NCI-H2081 treated with DMSO at 0.1 percent for 48 hours (cell line): ENCODE results near the gene MGLL.
"Not testable (repeated sequence)": the region's sequence is repeated elsewhere in the genome, so short reads cannot be mapped to it uniquely, and the experiment has no call there.

Source experiments
- DNase-seq: peaks from one replicate; lab custom pipeline; 2025; lab: John Stamatoyannopoulos, UW

Gene MGLL

DNA sequence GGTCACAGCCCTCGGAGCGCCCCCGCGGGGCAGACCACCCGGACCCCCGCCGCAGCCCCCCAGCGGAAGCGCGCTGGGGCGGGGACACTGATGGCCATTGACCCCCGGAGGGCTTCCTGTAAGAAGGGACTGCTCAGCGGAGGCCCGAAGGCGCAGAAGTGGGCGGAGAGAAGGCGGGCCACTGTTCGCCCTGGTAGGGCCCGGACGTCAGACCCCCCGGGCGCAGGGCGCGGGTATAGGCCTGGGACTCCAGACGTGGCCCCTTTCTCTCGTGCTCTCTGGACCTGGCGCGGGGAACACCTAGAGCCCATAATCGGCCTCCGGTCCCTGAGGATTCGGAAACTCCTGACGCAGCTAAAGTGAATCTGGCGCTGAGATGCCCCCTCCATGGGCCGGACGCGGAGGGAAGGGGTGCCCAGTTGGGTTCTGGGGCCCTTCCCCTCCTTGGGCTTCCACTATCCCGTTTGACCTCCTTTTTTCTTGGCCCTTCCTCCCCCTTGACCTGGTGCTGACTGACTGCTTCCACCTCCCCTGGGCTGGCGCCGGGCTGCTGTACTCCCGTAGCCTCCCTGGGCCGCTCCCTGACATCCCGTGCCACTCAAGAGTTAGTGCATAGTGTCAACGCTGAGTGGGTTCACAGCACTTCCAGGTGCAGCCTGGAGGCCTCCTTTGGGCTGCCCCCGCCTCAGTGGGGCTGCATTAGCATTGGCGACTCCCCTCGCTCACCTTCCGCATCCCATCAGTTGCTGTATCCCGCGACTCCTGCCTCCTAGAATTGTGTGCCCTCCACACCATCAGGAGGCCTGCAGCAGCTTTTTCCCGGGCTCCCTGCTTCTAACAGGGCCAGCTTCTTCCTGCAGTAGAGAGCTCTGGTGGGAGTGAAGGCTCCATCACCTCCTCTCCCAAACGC is 148.9 kb downstream of the MGLL start:
- DNase-seq: no peak

DNA sequence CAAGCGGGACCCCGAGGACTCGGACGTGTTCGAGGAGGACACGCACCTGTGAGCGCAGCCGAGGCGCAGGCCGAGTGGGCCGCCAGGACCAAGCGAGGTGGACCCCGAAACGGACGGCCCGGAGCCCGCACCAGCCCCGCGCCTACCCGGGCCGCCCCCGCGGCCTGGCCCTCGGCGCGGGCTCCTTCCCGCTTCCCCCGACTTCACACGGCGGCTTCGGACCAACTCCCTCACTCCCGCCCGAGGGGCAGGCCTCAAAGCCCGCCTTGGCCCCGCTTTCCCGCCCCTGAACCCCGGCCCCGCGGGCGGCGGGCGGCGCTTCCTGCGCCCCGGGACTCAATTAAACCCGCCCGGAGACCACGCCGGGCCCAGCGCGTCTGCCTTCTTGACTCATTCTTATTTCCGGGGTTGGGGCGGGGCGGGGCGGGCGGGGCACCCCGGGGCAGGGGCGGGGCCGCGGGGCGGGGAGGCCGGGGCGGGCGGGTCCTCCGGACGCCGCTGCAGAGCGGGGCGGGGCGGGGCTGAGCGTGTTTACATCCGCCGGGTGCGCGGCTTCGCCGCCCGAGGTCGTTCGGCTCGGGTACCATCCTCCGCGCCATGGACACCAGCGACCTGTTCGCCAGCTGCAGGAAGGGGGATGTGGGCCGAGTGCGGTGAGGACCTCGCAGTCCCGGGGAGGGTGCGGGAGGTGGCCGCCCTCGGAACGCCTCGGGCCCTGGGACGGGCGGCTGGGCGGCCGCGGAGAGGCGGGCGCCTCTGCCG is 149.7 kb downstream of the MGLL start, which contains the start of gene ABTB1:
Gene ABTB1, plus strand, starts transcription at position 524 of the 762 bp plus-strand sequence. Its CDS starts 74 bp downstream, at position 598.
- DNase-seq: peak; percentile 41

- no peak for DNase-seq
Observed at GRCh38 chr3:127671523-127672428, 150.5 kb downstream of the MGLL start.

DNA sequence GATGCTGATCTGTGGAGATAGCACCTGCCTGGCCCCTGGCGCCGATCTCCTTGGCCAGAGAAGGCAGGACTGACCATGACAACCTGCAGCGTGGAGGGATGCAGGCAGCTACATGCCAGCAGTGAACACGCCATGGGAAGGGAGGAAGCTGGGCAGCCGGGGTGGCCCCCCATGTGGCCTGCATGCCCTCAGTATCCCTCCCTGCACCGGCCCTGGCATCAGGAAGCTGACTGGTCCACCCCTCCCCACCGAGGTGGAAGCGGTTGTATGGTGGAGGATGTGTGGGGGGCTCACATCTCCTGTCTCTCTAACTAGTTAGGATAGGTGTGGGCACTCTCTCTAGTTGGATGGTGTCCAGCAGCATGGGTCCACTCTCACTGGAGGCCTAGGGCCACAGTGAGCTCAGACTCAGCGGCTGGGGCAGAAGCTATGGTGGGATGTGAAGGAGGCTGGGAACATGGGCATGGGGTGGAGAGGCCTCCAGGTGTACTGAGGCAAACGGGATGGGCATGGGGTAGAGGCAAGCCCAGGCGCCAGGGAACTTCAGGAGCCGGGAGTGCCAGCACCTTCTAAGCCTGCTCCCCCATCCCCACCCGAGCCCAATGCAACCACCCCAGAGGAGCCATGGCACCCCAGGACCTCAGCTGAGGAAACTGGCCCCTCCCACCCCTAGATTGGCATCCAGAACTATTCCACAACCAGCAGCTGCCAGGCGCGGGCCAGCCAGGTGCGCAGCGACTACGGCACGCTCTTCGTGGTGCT is 151.4 kb downstream of the MGLL start:
- DNase-seq: no peak

DNA sequence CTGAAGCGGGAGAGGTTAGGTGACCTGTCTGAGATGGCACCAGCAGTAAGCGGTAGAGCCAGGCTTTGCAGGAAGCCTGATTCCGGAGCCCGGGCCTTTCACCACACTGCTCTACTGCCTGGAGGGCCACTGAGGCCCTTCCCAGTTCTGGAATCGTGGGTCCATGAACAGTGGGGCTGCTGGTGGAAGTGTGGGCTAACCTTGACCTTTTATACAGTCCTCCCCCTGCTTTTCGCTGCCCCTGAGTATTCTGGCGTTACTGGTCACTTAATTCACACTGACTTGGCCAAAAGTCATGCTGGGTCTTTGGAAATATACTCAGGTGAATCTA is 152.1 kb downstream of the MGLL start:
- DNase-seq: no peak

DNA sequence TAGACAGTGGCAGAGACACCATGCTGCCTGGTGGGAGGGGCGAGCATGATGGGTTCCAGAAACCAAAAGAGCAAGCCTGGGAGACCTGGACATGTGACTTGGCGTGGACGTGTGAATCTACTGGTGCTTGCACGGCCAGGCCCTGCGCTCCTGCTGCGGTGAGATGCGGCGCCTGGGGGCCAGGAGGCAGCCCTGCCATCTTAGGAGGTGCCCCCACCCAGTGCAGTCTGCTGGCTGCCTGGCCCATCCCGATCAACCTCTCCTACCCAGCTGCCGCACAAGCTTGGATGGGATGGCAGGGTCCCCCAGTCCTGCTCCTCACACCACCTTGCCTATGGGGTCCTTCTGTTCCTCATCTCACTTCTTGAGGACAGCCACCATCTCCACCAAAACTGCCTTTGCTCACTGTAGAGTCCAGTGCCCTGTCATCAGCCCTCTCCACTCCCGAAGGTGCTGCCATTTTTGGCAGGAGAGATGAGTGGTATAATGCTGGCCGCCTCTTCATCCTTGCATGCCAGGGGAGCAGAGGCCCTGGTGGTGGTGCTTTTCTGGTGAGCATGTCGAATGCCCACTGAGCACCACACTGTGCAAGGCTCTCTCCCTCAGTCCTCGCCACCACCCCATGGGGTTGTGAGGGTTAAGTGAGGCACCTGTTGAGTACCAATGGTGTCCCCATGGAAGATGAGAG is 152.6 kb downstream of the MGLL start:
- DNase-seq: no peak

DNA sequence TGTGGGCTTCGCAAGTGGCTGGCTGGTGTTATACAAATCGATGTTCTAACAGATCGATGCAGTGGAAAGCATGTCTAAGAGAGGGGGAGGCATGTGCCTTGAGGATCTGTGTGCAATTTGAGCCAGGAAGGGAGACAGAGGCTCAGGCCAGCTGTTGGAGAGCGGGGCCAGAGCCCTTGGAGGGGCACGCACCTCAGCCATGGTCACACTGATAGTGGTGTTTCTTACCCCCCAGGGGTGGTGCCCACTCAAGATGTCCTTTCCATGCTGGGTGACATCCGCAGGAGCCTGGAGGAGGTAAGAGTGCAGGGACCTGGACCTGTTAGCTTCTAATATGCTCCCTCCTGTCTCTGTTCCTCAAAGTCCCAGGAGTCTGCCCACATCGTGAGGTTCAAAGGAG is 153.4 kb downstream of the MGLL start:
- DNase-seq: no peak

- DNase-seq: no peak
Observed at GRCh38 chr3:127667119-127667681, 155.1 kb downstream of the MGLL start.

- DNase-seq: no peak
Observed at GRCh38 chr3:127666676-127667075, 155.6 kb downstream of the MGLL start.

DNA sequence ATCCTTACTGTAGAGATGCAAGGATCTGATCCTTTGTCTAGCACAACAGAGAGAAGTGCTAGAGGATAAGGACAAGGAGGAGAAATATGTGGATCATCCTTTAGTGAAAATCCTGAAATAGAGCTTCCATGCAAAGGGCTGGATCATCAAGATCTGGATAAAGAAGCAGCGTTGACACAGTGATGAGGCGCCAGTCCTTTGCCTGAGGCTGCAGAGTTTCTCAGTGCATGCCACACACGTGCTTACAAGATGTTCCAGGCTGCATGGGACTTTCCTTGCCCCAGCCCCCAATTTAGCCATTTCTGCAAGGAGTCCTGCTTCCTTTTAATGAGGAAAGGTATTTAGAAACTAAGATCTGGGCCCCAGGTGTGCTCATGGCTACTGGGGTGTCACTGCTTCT is 156.7 kb downstream of the MGLL start:
- DNase-seq: no peak

GRCh38 chr3:127665165-127665564 is 157.2 kb downstream of the MGLL start:
- DNase-seq: no peak

DNA sequence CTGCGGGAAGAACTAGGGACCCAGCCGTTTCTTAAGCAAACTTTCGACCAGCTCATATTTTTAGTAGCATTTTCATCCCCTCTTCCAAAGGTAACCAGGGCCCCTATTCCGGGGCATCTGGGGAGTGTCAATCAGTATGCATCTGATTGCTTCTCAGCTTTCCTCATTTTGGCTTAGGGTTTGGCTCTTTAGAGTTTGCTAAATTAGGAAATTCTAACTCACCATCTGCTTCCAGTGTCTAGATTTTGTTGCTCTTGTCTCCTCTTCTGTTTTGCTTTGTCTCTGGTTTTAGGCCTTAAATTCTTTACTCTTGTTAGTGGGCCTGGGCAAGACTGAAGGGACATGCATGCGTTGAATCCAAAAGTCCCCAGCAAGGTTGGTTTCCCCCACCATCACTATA is 159.2 kb downstream of the MGLL start:
- DNase-seq: no peak

DNA sequence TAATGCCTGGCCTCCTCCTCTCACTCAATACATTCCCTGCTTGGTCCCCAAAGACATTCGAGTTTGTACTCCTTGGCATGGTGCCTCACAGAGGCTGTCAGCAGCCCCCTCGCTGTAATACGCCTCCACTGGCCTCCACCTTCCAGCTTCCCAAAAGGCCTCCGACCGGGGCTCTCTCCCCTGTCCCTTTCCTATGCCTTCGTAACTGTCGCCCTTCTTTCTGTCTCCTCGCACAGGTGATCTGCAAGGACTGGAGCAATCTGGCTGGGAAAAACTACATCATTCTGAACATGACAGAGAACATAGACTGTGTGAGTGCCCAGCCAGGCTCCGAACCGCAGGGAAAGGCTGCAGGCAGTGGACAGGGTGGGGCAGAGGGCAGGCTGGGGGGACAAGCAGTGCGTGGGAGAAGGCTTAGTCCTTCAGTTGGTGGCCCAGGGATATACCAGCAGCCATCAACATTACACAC is 160.3 kb downstream of the MGLL start:
- no peak for DNase-seq

- DNase-seq: no peak
Observed at GRCh38 chr3:127661600-127661999, 160.7 kb downstream of the MGLL start.

DNA sequence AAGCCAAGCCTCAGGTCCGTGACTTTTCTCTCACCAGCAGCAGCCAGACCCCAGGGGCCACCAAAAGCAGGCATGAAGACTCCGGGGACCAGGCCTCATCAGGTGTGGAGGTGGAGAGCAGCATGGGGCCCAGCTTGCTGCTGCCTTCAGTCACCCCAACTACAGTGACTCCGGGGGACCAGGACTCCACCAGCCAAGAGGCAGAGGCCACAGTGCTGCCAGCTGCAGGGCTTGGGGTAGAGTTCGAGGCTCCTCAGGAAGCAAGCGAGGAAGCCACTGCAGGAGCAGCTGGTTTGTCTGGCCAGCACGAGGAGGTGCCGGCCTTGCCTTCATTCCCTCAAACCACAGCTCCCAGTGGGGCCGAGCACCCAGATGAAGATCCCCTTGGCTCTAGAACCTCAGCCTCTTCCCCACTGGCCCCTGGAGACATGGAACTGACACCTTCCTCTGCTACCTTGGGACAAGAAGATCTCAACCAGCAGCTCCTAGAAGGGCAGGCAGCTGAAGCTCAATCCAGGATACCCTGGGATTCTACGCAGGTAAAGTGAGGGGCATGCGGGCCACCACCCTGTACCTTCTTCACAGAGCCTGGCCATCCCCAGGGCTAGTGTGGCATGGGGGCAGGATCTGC is 161.6 kb downstream of the MGLL start:
- no peak for DNase-seq

DNA sequence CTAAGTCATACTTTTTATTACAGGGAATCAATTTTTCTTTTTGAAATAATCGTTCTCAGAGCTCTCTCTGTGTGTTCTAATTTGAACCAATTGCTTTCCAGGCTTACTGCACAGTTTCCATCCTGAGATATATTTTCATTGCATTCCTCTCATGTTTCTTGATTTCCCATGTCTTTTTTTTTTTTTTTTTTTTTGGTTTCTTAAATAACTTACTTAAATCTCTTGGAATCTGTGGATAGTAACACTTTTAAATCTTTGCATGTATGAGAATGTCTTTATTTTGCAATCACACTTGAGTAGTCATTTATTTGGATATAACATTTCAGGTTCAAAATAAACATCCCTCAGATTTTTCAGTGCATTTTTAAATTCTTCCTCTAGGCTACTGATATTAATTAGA is 164.1 kb downstream of the MGLL start:
- no peak for DNase-seq

DNA sequence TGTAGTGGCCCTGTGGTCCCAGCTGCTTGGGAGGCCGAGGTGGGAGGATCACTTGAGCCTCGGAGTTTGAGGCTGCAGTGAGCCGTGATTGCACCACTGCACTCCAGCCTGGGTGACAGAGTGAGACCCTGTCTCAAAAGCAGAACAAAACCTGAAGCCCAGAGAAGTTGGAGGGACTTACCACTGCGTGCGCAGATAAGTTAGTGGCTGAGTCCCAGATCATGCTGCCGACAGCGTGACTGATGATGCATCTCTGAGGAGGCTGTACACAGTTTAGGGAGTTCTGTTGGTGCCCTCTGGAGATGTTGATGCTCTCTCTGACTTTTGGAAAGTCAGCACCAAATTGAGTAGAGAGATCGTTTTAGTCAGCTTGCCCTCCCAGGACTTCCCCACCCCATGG is 165.4 kb downstream of the MGLL start:
- no peak for DNase-seq

DNA sequence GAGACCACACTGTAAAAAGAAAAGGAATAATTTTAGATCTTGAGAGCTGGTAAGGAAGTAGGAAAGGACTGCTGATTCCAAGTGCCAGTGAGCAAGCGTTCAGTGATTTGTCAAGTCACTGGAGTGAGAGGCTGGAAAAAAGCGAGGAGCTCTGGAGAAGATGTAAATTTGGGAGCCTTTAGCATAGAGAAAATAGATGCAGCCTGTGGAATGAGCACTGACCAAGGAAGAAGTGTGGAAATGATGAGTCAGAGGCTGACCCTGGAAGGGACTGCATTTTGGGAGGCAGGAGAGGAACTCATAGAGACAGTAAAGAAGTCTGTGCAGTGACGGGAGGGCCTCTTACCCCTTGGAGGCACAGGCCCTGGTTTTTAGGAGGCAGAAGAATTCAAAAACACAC is 166.7 kb downstream of the MGLL start:
- no peak for DNase-seq

DNA sequence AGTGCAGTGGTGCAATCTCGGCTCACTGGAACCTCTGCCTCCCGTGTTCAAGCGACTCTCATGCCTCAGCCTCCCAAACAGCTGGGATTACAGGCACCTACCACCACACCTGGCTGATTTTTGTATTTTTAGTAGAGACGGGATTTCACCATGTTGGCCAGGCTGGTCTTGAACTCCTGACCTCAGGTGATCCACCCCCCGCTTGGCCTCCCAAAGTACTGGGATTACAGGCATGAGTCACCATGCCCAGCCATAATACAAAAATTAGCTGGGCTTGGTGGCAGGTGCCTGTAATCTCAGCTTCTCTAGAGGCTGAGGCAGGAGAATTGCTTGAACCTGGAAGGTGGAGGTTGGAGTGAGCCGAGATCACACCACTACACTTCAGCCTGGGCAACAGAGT is 167.3 kb downstream of the MGLL start:
- not testable (repeated sequence) for DNase-seq

DNA sequence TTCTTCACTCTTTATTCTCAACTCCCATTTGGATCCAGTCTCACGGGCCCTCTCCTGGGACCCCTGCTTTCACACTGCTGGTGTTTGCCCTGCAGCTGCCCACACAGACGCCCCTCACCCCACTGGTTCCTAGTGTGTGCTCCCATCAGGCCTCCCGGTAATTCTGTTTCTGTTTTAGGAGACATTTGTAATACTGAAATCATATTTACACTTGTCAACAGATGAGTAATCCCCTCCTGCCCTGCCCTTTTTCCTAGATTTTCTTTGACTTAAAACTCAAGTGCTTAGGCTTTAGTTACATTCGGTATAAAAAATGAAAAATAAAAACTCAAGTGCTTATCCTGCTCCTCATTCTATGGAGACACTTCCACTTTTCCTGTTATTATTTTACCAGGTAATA is 167.9 kb downstream of the MGLL start:
- no peak for DNase-seq
